Measurements from ENCODE around the gene CFAP58.

CFAP58 gene

GRCh38 chr10:104403636-104404035 is 50.0 kb downstream of the CFAP58 start:
- Histone ChIP-seq H3K27me3 (0 out of 2 replicates have a peak, but pooled peaks cover 3% of the 10 kb centered on the region), H3K4me1 (no peaks in the 10 kb centered on the region), H3K9me3 (no peaks in the 10 kb centered on the region), H3K36me3 (no peaks in the 10 kb centered on the region), H3K4me3 (ENCODE audit: low read depth, low read length) (no peak overlapping the region)
- TF ChIP-seq CTCF (IDR thresholded peaks at IDR 0.05; ENCODE audit: low read depth, low read length), result no peak
- DNase-seq, result no peak

GRCh38 chr10:104406715-104407650 is 53.4 kb downstream of the CFAP58 start:
- no peak for DNase-seq
- H3K4me3 ChIP-seq (ENCODE audit: low read depth, low read length), result no peak overlapping the region
- H3K4me1 ChIP-seq, result no peaks in the 10 kb centered on the region
- no peaks in the 10 kb centered on the region for H3K36me3 ChIP-seq
- 0 out of 2 replicates have a peak, but pooled peaks cover 3% of the 10 kb centered on the region for H3K27me3 ChIP-seq
- peak; percentile 52 for TF ChIP-seq CTCF (IDR thresholded peaks at IDR 0.05; ENCODE audit: low read depth, low read length)
- no peaks in the 10 kb centered on the region for H3K9me3 ChIP-seq

DNA sequence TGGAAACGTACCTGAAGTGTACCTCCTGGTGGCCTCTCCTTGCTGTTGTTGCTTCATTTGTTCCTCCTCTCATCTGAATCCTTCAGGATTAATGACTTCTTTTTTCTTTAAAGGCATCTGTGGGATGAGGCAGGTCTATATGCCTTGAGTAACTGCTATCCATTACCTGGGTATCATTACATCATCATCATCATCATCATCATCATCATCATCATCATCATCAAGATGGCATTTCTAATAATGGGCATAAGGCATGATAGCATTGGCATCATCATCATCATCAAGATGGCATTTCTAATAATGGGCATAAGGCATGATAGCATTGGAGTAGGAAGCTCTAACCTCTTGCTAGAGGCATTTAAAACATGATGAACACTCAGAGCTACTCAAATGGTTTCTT is 59.9 kb downstream of the CFAP58 start:
- H3K27me3 ChIP-seq, result no peaks in the 10 kb centered on the region
- no peaks in the 10 kb centered on the region for H3K36me3 ChIP-seq
- no peaks in the 10 kb centered on the region for H3K4me1 ChIP-seq
- no peak for TF ChIP-seq CTCF (IDR thresholded peaks at IDR 0.05; ENCODE audit: low read depth, low read length)
- H3K4me3 ChIP-seq (ENCODE audit: low read depth, low read length), result no peak overlapping the region
- no peak for DNase-seq
- no peaks in the 10 kb centered on the region for H3K9me3 ChIP-seq

GRCh38 chr10:104415526-104416165 is 62.0 kb downstream of the CFAP58 start:
- Histone ChIP-seq H3K4me3 (ENCODE audit: low read depth, low read length) (no peak overlapping the region), H3K36me3 (no peaks in the 10 kb centered on the region), H3K4me1 (no peaks in the 10 kb centered on the region), H3K27me3 (no peaks in the 10 kb centered on the region), H3K9me3 (no peaks in the 10 kb centered on the region)
- TF ChIP-seq CTCF (IDR thresholded peaks at IDR 0.05; ENCODE audit: low read depth, low read length), result no peak
- DNase-seq, result no peak

DNA sequence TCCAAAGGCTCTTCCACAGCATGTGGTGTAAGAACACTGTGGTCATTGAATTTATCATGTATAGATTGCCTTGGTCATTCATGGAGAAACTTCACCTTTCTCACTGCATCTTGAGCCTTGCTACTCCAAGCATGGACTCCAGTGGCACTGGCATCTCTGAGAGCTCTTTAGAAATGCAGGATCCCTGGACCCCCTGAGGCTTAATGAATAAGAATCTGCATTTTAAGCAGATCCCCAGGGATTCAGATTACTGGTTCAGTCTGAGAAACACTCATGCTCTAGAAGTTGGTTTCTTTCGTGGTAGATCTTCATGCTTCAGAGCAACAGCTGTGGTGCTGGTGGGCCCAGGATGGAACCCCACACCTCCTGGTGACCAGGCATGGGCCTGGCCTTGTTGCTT is 63.2 kb downstream of the CFAP58 start:
- no peaks in the 10 kb centered on the region for H3K4me1 ChIP-seq
- DNase-seq, result no peak
- H3K36me3 ChIP-seq, result no peaks in the 10 kb centered on the region
- no peaks in the 10 kb centered on the region for H3K9me3 ChIP-seq
- no peak overlapping the region for H3K4me3 ChIP-seq (ENCODE audit: low read depth, low read length)
- no peak for TF ChIP-seq CTCF (IDR thresholded peaks at IDR 0.05; ENCODE audit: low read depth, low read length)
- H3K27me3 ChIP-seq, result no peaks in the 10 kb centered on the region

All from BE2C (cell line).